Natural killer cell (primary cell): ENCODE results near the gene ZBTB7B. TPM values are rescaled to one million over a fixed set of nuclear protein-coding genes. Genes with fewer than 3 reads are reported as not detected.

Experiments
- ATAC-seq, 3 donors: fragments of 150-1000 bp in 2 of 3; fragments of 200-7000 bp in 1 of 3; cut with Tn5 transposase; 1 replicate in 1 of 3; 2 replicates in 2 of 3; pipeline ENCODE4 v1.10.0; 2021; ENCODE audit warnings: mild to moderate bottlenecking in 2 of 3, moderate library complexity in 2 of 3
- DNase-seq, 2 donors: peaks; one replicate each; pipeline versions ENCODE4 v3.0.0 to v3.0.0-alpha.2; 2013 to 2021; ENCODE audit warnings: mixed read lengths in 1 of 2
- H3K27ac ChIP-seq: one replicate; pipeline ENCODE4 v1.5.1; 2013; ENCODE audit warnings: mild to moderate bottlenecking, low read length
- H3K27me3 ChIP-seq: one replicate; pipeline ENCODE4 v1.6.1; 2013; ENCODE audit warnings: low read length; ENCODE audit not compliant: control insufficient read depth, insufficient read depth
- H3K36me3 ChIP-seq: one replicate; pipeline ENCODE4 v1.6.1; 2013; ENCODE audit warnings: low read length; ENCODE audit not compliant: control insufficient read depth, insufficient read depth
- H3K4me1 ChIP-seq: one replicate; pipeline ENCODE4 v1.6.1; 2013; ENCODE audit warnings: low read length; ENCODE audit not compliant: control insufficient read depth, insufficient read depth
- H3K4me3 ChIP-seq: one replicate; pipeline ENCODE4 v1.5.1; 2013; ENCODE audit warnings: low read length
- H3K9me3 ChIP-seq: one replicate; pipeline ENCODE4 v1.6.1; 2013; ENCODE audit warnings: low read length; ENCODE audit not compliant: control insufficient read depth, insufficient read depth
- H3K27ac Mint-ChIP-seq, 2 donors: one replicate each; pipeline ENCODE4 v1.8.0; 2022; ENCODE audit warnings: mild to moderate bottlenecking in 2 of 2, mixed read lengths in 2 of 2, moderate library complexity in 1 of 2
- H3K27me3 Mint-ChIP-seq, 2 donors: one replicate each; pipeline ENCODE4 v1.8.0; 2022; ENCODE audit warnings: low read depth in 2 of 2, mixed read lengths in 2 of 2
- H3K36me3 Mint-ChIP-seq: one replicate; pipeline ENCODE4 v1.8.0; 2022; ENCODE audit warnings: mixed read lengths
- H3K4me1 Mint-ChIP-seq, 2 donors: one replicate each; pipeline ENCODE4 v1.8.0; 2022; ENCODE audit warnings: mixed read lengths in 2 of 2
- H3K4me3 Mint-ChIP-seq: one replicate; pipeline ENCODE4 v1.8.0; 2022; ENCODE audit warnings: mild to moderate bottlenecking, moderate library complexity, mixed read lengths
- H3K9me3 Mint-ChIP-seq, 2 donors: one replicate each; pipeline ENCODE4 v1.8.0; 2022; ENCODE audit warnings: mixed read lengths in 2 of 2
- WGBS: methylation state at CpG from one replicate; pipeline ENCODE4 v1.1.7; 2013; ENCODE audit warnings: missing lambda C conversion rate; ENCODE audit not compliant: insufficient coverage; 5-methylcytosine and 5-hydroxymethylcytosine counted together
- intact Hi-C: fragments of 100-400 bp; cut with micrococcal nuclease; formaldehyde crosslinking; loops from one replicate; pipeline ENCODE4 v1.14.2; 2022
- total RNA-seq, 4 donors: library from RNA; stranded (reverse); fragments of 120-200 nt in 1 of 4; gene quantifications; one replicate each; pipeline versions ENCODE4 v1.2.3 to v1.2.4, GENCODE V29; 2013 to 2022
- TF ChIP-seq, protein P1 (sequence below): fragments of 200-600 bp; IDR thresholded peaks from one replicate; pipeline ENCODE4 v1.8.0; 2022; ENCODE audit warnings: antibody characterized with exemption

The ZBTB7B gene
- total RNA-seq, 3 donors from 2014 or later (not counting 1 experiment from before 2014, with no cell fraction given), result 61.2 to 75.4 (median 63.3) TPM

- Histone ChIP-seq H3K4me1 (peaks cover 11% of the 10 kb centered on the region), H3K27ac (no peak overlapping the region), H3K27me3 (no peaks in the 10 kb centered on the region), H3K4me3 (no peak overlapping the region), H3K9me3 (no peaks in the 10 kb centered on the region), H3K36me3 (peaks cover 41% of the 10 kb centered on the region)
- H3K4me3 Mint-ChIP-seq, result no peak overlapping the region
- peak in 1 of 2 donors; percentile 37 for DNase-seq
- no peaks in the 10 kb centered on the region for H3K9me3 Mint-ChIP-seq
- ATAC-seq, result no peak
- 95% methylated on average over 17 of the region's 17 CpGs for WGBS
- TF ChIP-seq, protein P1, sequence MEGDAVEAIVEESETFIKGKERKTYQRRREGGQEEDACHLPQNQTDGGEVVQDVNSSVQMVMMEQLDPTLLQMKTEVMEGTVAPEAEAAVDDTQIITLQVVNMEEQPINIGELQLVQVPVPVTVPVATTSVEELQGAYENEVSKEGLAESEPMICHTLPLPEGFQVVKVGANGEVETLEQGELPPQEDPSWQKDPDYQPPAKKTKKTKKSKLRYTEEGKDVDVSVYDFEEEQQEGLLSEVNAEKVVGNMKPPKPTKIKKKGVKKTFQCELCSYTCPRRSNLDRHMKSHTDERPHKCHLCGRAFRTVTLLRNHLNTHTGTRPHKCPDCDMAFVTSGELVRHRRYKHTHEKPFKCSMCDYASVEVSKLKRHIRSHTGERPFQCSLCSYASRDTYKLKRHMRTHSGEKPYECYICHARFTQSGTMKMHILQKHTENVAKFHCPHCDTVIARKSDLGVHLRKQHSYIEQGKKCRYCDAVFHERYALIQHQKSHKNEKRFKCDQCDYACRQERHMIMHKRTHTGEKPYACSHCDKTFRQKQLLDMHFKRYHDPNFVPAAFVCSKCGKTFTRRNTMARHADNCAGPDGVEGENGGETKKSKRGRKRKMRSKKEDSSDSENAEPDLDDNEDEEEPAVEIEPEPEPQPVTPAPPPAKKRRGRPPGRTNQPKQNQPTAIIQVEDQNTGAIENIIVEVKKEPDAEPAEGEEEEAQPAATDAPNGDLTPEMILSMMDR, result no peak
- peaks cover 4 to 24% of the 10 kb centered on the region in 2 donors for H3K4me1 Mint-ChIP-seq
- H3K27ac Mint-ChIP-seq, result no peak overlapping the region
- intact Hi-C loops, result no loop called here
- no peaks in the 10 kb centered on the region for H3K36me3 Mint-ChIP-seq
- H3K27me3 Mint-ChIP-seq, result no peaks in the 10 kb centered on the region
Measured at GRCh38 chr1:154988058-154988954, 14.3 kb upstream of the ZBTB7B start.

- WGBS, result 100% methylated on average over 2 of the region's 3 CpGs
- peaks cover 41% of the 10 kb centered on the region for H3K36me3 ChIP-seq
Measured at GRCh38 chr1:154989195-154989860, 13.3 kb upstream of the ZBTB7B start.

DNA sequence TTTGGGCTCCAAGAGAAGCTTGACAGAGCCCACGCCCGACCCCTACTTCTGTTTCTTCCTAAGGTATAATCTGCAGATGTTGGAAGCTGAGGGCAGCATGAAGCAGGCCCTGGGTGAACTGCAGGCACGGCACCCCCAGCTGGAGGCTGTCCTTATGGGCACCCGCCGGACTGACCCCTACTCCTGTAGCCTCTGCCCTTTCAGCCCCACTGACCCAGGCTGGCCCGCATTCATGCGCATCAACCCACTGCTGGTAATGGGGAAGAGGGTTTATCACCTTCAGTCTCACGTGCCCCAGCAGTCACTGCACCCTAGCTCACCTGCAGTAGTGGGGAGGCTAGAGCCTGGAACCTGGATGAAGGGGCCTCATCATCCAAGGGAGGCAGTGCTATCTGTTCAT lies 12.3 kb upstream of the ZBTB7B start:
- Mint-ChIP-seq H3K4me3 (no peak overlapping the region), H3K36me3 (no peaks in the 10 kb centered on the region), H3K27me3 (no peaks in the 10 kb centered on the region), H3K9me3 (no peaks in the 10 kb centered on the region), H3K4me1 (peaks cover 4 to 18% of the 10 kb centered on the region in 2 donors), H3K27ac (no peak overlapping the region)
- no peak for DNase-seq
- Histone ChIP-seq H3K36me3 (peaks cover 41% of the 10 kb centered on the region), H3K27ac (no peak overlapping the region), H3K27me3 (no peaks in the 10 kb centered on the region), H3K9me3 (no peaks in the 10 kb centered on the region), H3K4me3 (no peak overlapping the region), H3K4me1 (no peaks in the 10 kb centered on the region)
- WGBS, result 95% methylated on average over 8 of the region's 8 CpGs
- TF ChIP-seq, protein P1, result no peak
- no peak for ATAC-seq
- intact Hi-C loops, result no loop called here

More at GRCh38 chr1:154989195-154989860, 13.3 kb upstream of the ZBTB7B start:
- no peaks in the 10 kb centered on the region for H3K9me3 ChIP-seq
- Mint-ChIP-seq H3K4me1 (peaks cover 4 to 18% of the 10 kb centered on the region in 2 donors), H3K27ac (no peak overlapping the region), H3K9me3 (no peaks in the 10 kb centered on the region), H3K36me3 (no peaks in the 10 kb centered on the region), H3K4me3 (no peak overlapping the region), H3K27me3 (no peaks in the 10 kb centered on the region)
- DNase-seq (no peak), ATAC-seq (no peak)
- TF ChIP-seq, protein P1, result no peak
- H3K4me1 ChIP-seq, result peaks cover under 1% of the 10 kb centered on the region
- no peaks in the 10 kb centered on the region for H3K27me3 ChIP-seq
- no peak overlapping the region for H3K27ac ChIP-seq
- no peak overlapping the region for H3K4me3 ChIP-seq
- intact Hi-C loops, result no loop called here
